K562 (cell line): Measurements from ENCODE around the gene NT5DC4. TPM values are rescaled to one million over a fixed set of nuclear protein-coding genes. Genes with fewer than 3 reads are reported as not detected.

ENCODE experiments used
- ATAC-seq: fragments of 200-7000 bp; cut with Tn5 transposase; 3 replicates; pipeline ENCODE4 v1.9.1; 2020; ENCODE audit warnings: moderate library complexity
- BruUV-seq: library from RNA; stranded (reverse); fragments of 400-500 nt; replicated peaks from 2 replicates; lab custom pipeline; 2021; lab: Mats Ljungman, UMichigan
- CTCF ChIA-PET: fragments of 300-600 bp; formaldehyde crosslinking; extraction: SDS; loops from one replicate; lab custom pipeline; 2021; ENCODE audit warnings: low intra/inter-chr PET ratio; lab: Yijun Ruan, JAX
- POLR2A ChIA-PET: fragments of 300-600, 350-650 bp; sonication (Branson Sonifier 250); formaldehyde crosslinking; extraction: SDS; loops from one replicate; lab custom pipeline; 2021; ENCODE audit warnings: antibody characterized with exemption, inconsistent platforms; lab: Yijun Ruan, JAX
- DNase-seq, 4 experiments: peaks; one replicate each; pipeline versions ENCODE4 v3.0.0 to v3.0.0-alpha.2; 2011 to 2018; ENCODE audit warnings: low spot score in 3 of 4, mixed read lengths in 3 of 4; ENCODE audit errors: extremely low read depth in 1 of 4
- FAIRE-seq: peaks from 2 replicates; lab custom pipeline; 2011; peaks lifted over from hg19 to GRCh38; lab: Jason Lieb, UNC
- H2AFZ ChIP-seq: 2 replicates; pipeline ENCODE4 v1.6.0; 2011; ENCODE audit warnings: low read depth, low read length, control low read depth, inconsistent platforms
- H3K27ac ChIP-seq: fragments of 200-600 bp; 3 replicates; pipeline ENCODE4 v1.8.0; 2011; ENCODE audit warnings: low read depth, mild to moderate bottlenecking, control low read depth, inconsistent platforms, low read length, moderate library complexity, mixed read lengths; ENCODE audit errors: extremely low read depth
- H3K27me3 ChIP-seq, 2 experiments: fragments of 300-600 bp in 1 of 2; 2 replicates in 1 of 2; 3 replicates in 1 of 2; pipeline versions ENCODE4 v1.6.0 to v1.8.0; 2011; ENCODE audit warnings: inconsistent platforms in 2 of 2, low read length in 2 of 2, mild to moderate bottlenecking in 1 of 2, mixed read lengths in 1 of 2, moderate library complexity in 1 of 2; ENCODE audit not compliant: control insufficient read depth in 2 of 2, insufficient read depth in 2 of 2
- H3K36me3 ChIP-seq: fragments of 300-600 bp; 3 replicates; pipeline ENCODE4 v1.8.0; 2011; ENCODE audit warnings: mild to moderate bottlenecking, low read length, inconsistent platforms; ENCODE audit not compliant: control insufficient read depth, insufficient read depth
- H3K4me1 ChIP-seq, 2 experiments: fragments of 200-600 bp in 1 of 2; replicated peaks in 1 of 2; 2 replicates in 1 of 2; 3 replicates in 1 of 2; pipeline versions ENCODE4 v1.5.1 to v1.8.0; 2011; ENCODE audit warnings: inconsistent platforms in 2 of 2, low read length in 2 of 2, mild to moderate bottlenecking in 1 of 2, mixed read lengths in 1 of 2, moderate library complexity in 1 of 2; ENCODE audit not compliant: control insufficient read depth in 2 of 2, insufficient read depth in 2 of 2
- H3K4me2 ChIP-seq: 2 replicates; pipeline ENCODE4 v1.6.1; 2011; ENCODE audit warnings: low read length, control low read depth, inconsistent platforms, mixed read lengths; ENCODE audit not compliant: insufficient read depth
- H3K4me3 ChIP-seq: fragments of 200-600 bp; sonication (generic), shearing (Covaris generic); 2 replicates; pipeline ENCODE4 v1.5.1; 2016; ENCODE audit warnings: control low read depth, inconsistent platforms
- H3K79me2 ChIP-seq: fragments of 200-600 bp; 3 replicates; pipeline ENCODE4 v1.8.0; 2011; ENCODE audit warnings: low read length, inconsistent platforms; ENCODE audit not compliant: control insufficient read depth, insufficient read depth
- H3K9ac ChIP-seq, 2 experiments: 2 replicates each; pipeline versions ENCODE4 v1.6.0 to v1.6.1; 2011; ENCODE audit warnings: low read depth in 2 of 2, low read length in 2 of 2, control low read depth in 1 of 2, inconsistent platforms in 1 of 2, mild to moderate bottlenecking in 1 of 2, mixed read lengths in 1 of 2; ENCODE audit not compliant: insufficient read depth in 1 of 2
- H3K9me1 ChIP-seq: one replicate; pipeline ENCODE4 v1.6.0; 2011; ENCODE audit warnings: inconsistent platforms, mild to moderate bottlenecking, low read length, moderate library complexity; ENCODE audit not compliant: control insufficient read depth, insufficient read depth
- H3K9me3 ChIP-seq: replicated peaks from 2 replicates; pipeline ENCODE4 v1.5.1; 2011; ENCODE audit warnings: low read depth, low read length, inconsistent platforms; ENCODE audit not compliant: control insufficient read depth, insufficient read depth
- H4K20me1 ChIP-seq: replicated peaks from 2 replicates; pipeline ENCODE4 v1.6.1; 2011; ENCODE audit warnings: low read length, inconsistent platforms, mixed read lengths; ENCODE audit not compliant: control insufficient read depth, insufficient read depth
- CCNT2 ChIP-seq: IDR thresholded peaks from 2 replicates; pipeline ENCODE4 v1.6.1; 2011; ENCODE audit warnings: borderline replicate concordance, low read depth, mild to moderate bottlenecking, moderate library complexity, mixed read lengths, low read length; ENCODE audit not compliant: insufficient read length; ENCODE audit errors: extremely low read depth
- CREM ChIP-seq: IDR thresholded peaks from 2 replicates; pipeline ENCODE4 v1.6.1; 2014; ENCODE audit warnings: antibody characterized with exemption, low read depth
- ELF1 ChIP-seq: fragments of 200-800 bp; sonication (Bioruptor generic); IDR thresholded peaks from 2 replicates; pipeline ENCODE4 v1.6.1; 2016; ENCODE audit warnings: missing genetic modification characterization, missing compliant biosample characterization
- FOXJ3 ChIP-seq: sonication (generic); formaldehyde crosslinking; IDR thresholded peaks from 2 replicates; pipeline ENCODE4 v1.4.0; 2020; ENCODE audit warnings: mild to moderate bottlenecking, missing genetic modification reagents
- NFYB ChIP-seq: IDR thresholded peaks from 2 replicates; pipeline ENCODE4 v1.6.1; 2011; ENCODE audit warnings: mild to moderate bottlenecking, moderate library complexity; ENCODE audit not compliant: insufficient read length; ENCODE audit errors: extremely low read depth
- NUFIP1 ChIP-seq: fragments of 450-650 bp; IDR thresholded peaks from 2 replicates; pipeline ENCODE4 v1.6.1; 2018; ENCODE audit not compliant: partially characterized antibody
- SAFB2 ChIP-seq: fragments of 200-400 bp; formaldehyde crosslinking; IDR thresholded peaks from 2 replicates; pipeline ENCODE4 v1.6.1; 2018; ENCODE audit warnings: borderline replicate concordance, low read length, low read depth, moderate library complexity; ENCODE audit not compliant: severe bottlenecking
- SPI1 ChIP-seq: IDR thresholded peaks from 2 replicates; pipeline ENCODE4 v1.6.1; 2011; ENCODE audit warnings: low read depth, low read length, control low read depth, borderline replicate concordance
- SRSF9 ChIP-seq: fragments of 200-400 bp; formaldehyde crosslinking; IDR thresholded peaks from 2 replicates; pipeline ENCODE4 v1.6.1; 2017; ENCODE audit warnings: low read depth, low read length, borderline replicate concordance
- ZEB2 ChIP-seq: fragments of 450-650 bp; IDR thresholded peaks from 2 replicates; pipeline ENCODE4 v1.6.1; 2016
- ZNF12 ChIP-seq: sonication (generic); formaldehyde crosslinking; IDR thresholded peaks from 2 replicates; pipeline ENCODE4 v1.4.0; 2020; ENCODE audit warnings: mild to moderate bottlenecking, missing genetic modification reagents
- ZNF124 ChIP-seq: sonication (generic); formaldehyde crosslinking; IDR thresholded peaks from 2 replicates; pipeline ENCODE4 v1.8.1; 2022; ENCODE audit warnings: missing genetic modification reagents
- ZNF431 ChIP-seq: sonication (generic); formaldehyde crosslinking; IDR thresholded peaks from 2 replicates; pipeline ENCODE4 v1.8.0; 2022; ENCODE audit warnings: mild to moderate bottlenecking, missing genetic modification reagents
- ZNF778 ChIP-seq: fragments of 450-650 bp; formaldehyde crosslinking; IDR thresholded peaks from 2 replicates; pipeline ENCODE4 v1.4.0; 2020; ENCODE audit warnings: mild to moderate bottlenecking, moderate library complexity
- WGBS: fragments of 100-300 bp; shearing (Covaris generic); methylation state at CpG from one replicate; pipeline ENCODE4 v1.1.6; 2016; ENCODE audit warnings: low coverage, mixed read lengths; ENCODE audit not compliant: insufficient coverage; ENCODE audit errors: missing lambda C conversion rate; 5-methylcytosine and 5-hydroxymethylcytosine counted together
- in situ Hi-C: fragments of 300-500 bp; cut with MboI; formaldehyde crosslinking; loops from 4 replicates; pipeline ENCODE4 v1.15.0; 2018; ENCODE audit warnings: inconsistent platforms, mixed read lengths
- intact Hi-C: fragments of 100-400 bp; cut with micrococcal nuclease; formaldehyde crosslinking; loops from 2 replicates; pipeline ENCODE4 v1.14.2; 2022
- polyA plus RNA-seq, 8 experiments: library from polyadenylated mRNA; depleted of rRNA in 4 of 8; stranded (reverse) in 5 of 8; unstranded in 3 of 8; fragments of >200 nt; fragmentation: Nextera tagmentation in 2 of 8; fragmentation: Illumina TruSeq in 1 of 8; extraction: Ambion mirVana in 2 of 8; extraction: Trizol in 1 of 8; gene quantifications; 2 replicates each; pipeline versions ENCODE4 v1.2.1 to v1.2.3, GENCODE V29; 2011 to 2014; ENCODE audit warnings: inconsistent platforms in 1 of 8, missing spikeins in 1 of 8
- total RNA-seq, 7 experiments: library from RNA; depleted of rRNA in 6 of 7; stranded (reverse); fragments of >200 nt in 6 of 7; fragmentation: Illumina TruSeq in 2 of 7; extraction: Trizol in 2 of 7; gene quantifications; 2 replicates each; pipeline versions ENCODE4 v1.2.1 to v1.2.3, GENCODE V29; 2011 to 2021; ENCODE audit warnings: low replicate concordance in 1 of 7
- TF ChIP-seq, protein P1 (sequence below): fragments of 250-450 bp; sonication (Bioruptor Pico); IDR thresholded peaks from 2 replicates; pipeline ENCODE4 v1.8.0; 2021; ENCODE audit warnings: borderline replicate concordance, mild to moderate bottlenecking, moderate library complexity; ENCODE audit not compliant: poor library complexity, severe bottlenecking
- TF ChIP-seq, protein P2 (sequence below): sonication (generic); formaldehyde crosslinking; IDR thresholded peaks from 2 replicates; pipeline ENCODE4 v1.9.0; 2022; ENCODE audit warnings: mild to moderate bottlenecking, missing genetic modification reagents
- TF ChIP-seq, protein P3 (sequence below): sonication (generic); formaldehyde crosslinking; IDR thresholded peaks from 2 replicates; pipeline ENCODE4 v1.9.0; 2022; ENCODE audit warnings: mild to moderate bottlenecking, missing genetic modification reagents

NT5DC4 gene
- total and polyA plus RNA-seq, 9 of the 15 experiments (the other 6 are each of a cell fraction or from before 2014, with no cell fraction given) = 0.44 to 6.9 (median 2.5) TPM

DNA sequence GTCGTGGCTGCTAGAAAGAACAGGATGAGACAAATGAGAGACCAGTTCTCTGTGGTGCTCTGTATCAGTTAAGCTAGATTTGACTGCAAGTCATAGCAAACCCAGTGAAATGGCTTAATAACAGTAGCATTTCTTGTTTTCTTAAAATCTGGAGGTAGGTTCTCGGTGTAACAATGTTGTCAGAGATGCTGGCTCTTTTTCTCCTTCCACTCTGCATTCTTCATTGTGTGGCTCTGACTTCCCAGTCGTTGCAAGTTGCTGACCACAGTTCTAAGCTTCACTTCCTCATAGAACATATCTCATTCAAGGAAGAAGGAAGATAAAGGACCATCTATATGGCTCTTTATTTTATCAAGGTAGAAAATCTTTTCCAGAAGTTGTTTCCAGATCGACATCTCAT, 51.5 kb downstream of the NT5DC4 start:
- intact Hi-C loops (no loop called here), in situ Hi-C loops (no loop called here)
- Histone ChIP-seq H3K4me1 (0 out of 5 replicates have a peak, but pooled peaks cover 0 to 5% of the 10 kb centered on the region in 2 experiments), H3K4me3 (no peak overlapping the region), H2AFZ (peak overlapping the region; percentile 3; the same call in 1 of the 2 replicates), H4K20me1 (no peaks in the 10 kb centered on the region), H3K36me3 (no peaks in the 10 kb centered on the region), H3K27me3 (no peaks in the 10 kb centered on the region), H3K79me2 (no peaks in the 10 kb centered on the region), H3K9ac (no peak overlapping the region), H3K27ac (no peak overlapping the region), H3K9me3 (no peaks in the 10 kb centered on the region), H3K9me1 (no peaks in the 10 kb centered on the region), H3K4me2 (no peak overlapping the region)
- TF ChIP-seq ZNF124 (CRISPR knock-in tag) (no peak), ZNF431 (CRISPR knock-in tag) (no peak), ELF1 (tag) (peak; percentile 54), CREM (no peak), SRSF9 (no peak), NFYB (no peak), SPI1 (peak; percentile 74; the same call in 1 of the 2 replicates), ZNF778 (CRISPR knock-in tag) (no peak), ZNF12 (CRISPR knock-in tag) (no peak), NUFIP1 (no peak), CCNT2 (no peak), FOXJ3 (CRISPR knock-in tag) (no peak), ZEB2 (no peak), SAFB2 (no peak)
- TF ChIP-seq, protein P1, sequence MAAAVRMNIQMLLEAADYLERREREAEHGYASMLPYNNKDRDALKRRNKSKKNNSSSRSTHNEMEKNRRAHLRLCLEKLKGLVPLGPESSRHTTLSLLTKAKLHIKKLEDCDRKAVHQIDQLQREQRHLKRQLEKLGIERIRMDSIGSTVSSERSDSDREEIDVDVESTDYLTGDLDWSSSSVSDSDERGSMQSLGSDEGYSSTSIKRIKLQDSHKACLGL (CRISPR knock-in tag) = no peak
- TF ChIP-seq, protein P2, sequence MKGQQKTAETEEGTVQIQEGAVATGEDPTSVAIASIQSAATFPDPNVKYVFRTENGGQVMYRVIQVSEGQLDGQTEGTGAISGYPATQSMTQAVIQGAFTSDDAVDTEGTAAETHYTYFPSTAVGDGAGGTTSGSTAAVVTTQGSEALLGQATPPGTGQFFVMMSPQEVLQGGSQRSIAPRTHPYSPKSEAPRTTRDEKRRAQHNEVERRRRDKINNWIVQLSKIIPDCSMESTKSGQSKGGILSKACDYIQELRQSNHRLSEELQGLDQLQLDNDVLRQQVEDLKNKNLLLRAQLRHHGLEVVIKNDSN (CRISPR knock-in tag) = no peak
- TF ChIP-seq, protein P3, sequence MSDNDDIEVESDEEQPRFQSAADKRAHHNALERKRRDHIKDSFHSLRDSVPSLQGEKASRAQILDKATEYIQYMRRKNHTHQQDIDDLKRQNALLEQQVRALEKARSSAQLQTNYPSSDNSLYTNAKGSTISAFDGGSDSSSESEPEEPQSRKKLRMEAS (CRISPR knock-in tag) = no peak
- FAIRE-seq = peak; percentile 48
- POLR2A ChIA-PET = interaction anchor here (1.1 kb wide), 2 partner anchors 12 to 31 kb away, joined by 3 to 5 read pairs; partner anchors contain the start of gene IL1A
- ATAC-seq = no peak
- CTCF ChIA-PET = no interaction called here
- 3% methylated on average over 4 of the region's 4 CpGs for WGBS
- BruUV-seq = no TSS peak
- no peak for DNase-seq
